Neural progenitor cell (in vitro differentiated cells): ENCODE results near the gene EPS8L2.

ENCODE experiments used
- EZH2 ChIP-seq: fragments of 200-600 bp; sonication (generic); IDR thresholded peaks from 2 replicates; pipeline ENCODE4 v1.6.1; 2017; ENCODE audit warnings: antibody characterized with exemption, mild to moderate bottlenecking, moderate library complexity
- TF ChIP-seq, protein P1 (sequence below): fragments of 200-600 bp; sonication (generic); IDR thresholded peaks from 2 replicates; pipeline ENCODE4 v1.5.1; 2017; ENCODE audit warnings: antibody characterized with exemption, mild to moderate bottlenecking

DNA sequence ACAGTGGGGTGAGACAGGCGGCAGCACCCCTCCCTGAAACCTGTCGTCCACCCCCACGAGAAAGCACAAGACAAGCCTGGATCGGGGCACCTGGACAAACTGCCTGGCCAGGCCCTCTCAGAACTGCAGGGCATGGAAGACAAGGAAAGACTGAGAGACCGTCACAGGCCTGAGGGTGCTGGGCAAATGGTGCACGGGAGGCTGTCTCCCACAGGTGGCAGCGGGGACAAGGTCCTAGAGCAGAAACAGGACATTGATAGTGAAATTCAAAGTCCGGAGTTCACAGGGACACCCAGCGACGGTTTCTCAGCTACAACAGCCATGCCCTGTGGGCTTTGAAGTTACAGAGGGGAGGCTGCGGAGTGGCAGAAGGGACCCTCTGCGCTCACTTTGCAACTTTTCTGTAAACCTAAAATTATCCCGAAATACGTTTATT lies 48.3 kb upstream of the EPS8L2 start:
- TF ChIP-seq, protein P1, sequence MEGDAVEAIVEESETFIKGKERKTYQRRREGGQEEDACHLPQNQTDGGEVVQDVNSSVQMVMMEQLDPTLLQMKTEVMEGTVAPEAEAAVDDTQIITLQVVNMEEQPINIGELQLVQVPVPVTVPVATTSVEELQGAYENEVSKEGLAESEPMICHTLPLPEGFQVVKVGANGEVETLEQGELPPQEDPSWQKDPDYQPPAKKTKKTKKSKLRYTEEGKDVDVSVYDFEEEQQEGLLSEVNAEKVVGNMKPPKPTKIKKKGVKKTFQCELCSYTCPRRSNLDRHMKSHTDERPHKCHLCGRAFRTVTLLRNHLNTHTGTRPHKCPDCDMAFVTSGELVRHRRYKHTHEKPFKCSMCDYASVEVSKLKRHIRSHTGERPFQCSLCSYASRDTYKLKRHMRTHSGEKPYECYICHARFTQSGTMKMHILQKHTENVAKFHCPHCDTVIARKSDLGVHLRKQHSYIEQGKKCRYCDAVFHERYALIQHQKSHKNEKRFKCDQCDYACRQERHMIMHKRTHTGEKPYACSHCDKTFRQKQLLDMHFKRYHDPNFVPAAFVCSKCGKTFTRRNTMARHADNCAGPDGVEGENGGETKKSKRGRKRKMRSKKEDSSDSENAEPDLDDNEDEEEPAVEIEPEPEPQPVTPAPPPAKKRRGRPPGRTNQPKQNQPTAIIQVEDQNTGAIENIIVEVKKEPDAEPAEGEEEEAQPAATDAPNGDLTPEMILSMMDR: no peak
- TF ChIP-seq EZH2: no peak
